Right ventricle myocardium inferior (tissue), 1 donor: Measurements from ENCODE around the gene ANKRD31. TPM values are rescaled to one million over a fixed set of nuclear protein-coding genes. Genes with fewer than 3 reads are reported as not detected.
"Not testable (repeated sequence)": the region's sequence is repeated elsewhere in the genome, so short reads cannot be mapped to it uniquely, and the experiment has no call there.

Experiments used
- ATAC-seq: fragments of 200-7000 bp; cut with Tn5 transposase; one replicate; pipeline ENCODE4 v1.9.1; 2020; ENCODE audit warnings: mild to moderate bottlenecking, moderate library complexity
- DNase-seq: peaks from one replicate; pipeline ENCODE4 v3.0.0; 2021; ENCODE audit errors: missing footprints
- intact Hi-C: fragments of 100-400 bp; cut with DNase I; formaldehyde crosslinking; loops from one replicate; pipeline ENCODE4 v1.11.0; 2022
- long read RNA-seq: library from polyadenylated mRNA; unstranded; transcript quantifications from one replicate; pipeline ENCODE4 v2.0.0, GENCODE V29; 2021
- total RNA-seq: library from RNA; stranded (reverse); fragmentation: NEBNext Ultra II Directional; extraction: Animal tissue kit (Norgen Biotek cat#: 25700); gene quantifications from one replicate; pipeline ENCODE4 v1.2.1, GENCODE V29; 2021
- donor health status: DM: no; HTN: yes; CAD: no; lungs with severe emphysema.

ANKRD31 gene, protein sequence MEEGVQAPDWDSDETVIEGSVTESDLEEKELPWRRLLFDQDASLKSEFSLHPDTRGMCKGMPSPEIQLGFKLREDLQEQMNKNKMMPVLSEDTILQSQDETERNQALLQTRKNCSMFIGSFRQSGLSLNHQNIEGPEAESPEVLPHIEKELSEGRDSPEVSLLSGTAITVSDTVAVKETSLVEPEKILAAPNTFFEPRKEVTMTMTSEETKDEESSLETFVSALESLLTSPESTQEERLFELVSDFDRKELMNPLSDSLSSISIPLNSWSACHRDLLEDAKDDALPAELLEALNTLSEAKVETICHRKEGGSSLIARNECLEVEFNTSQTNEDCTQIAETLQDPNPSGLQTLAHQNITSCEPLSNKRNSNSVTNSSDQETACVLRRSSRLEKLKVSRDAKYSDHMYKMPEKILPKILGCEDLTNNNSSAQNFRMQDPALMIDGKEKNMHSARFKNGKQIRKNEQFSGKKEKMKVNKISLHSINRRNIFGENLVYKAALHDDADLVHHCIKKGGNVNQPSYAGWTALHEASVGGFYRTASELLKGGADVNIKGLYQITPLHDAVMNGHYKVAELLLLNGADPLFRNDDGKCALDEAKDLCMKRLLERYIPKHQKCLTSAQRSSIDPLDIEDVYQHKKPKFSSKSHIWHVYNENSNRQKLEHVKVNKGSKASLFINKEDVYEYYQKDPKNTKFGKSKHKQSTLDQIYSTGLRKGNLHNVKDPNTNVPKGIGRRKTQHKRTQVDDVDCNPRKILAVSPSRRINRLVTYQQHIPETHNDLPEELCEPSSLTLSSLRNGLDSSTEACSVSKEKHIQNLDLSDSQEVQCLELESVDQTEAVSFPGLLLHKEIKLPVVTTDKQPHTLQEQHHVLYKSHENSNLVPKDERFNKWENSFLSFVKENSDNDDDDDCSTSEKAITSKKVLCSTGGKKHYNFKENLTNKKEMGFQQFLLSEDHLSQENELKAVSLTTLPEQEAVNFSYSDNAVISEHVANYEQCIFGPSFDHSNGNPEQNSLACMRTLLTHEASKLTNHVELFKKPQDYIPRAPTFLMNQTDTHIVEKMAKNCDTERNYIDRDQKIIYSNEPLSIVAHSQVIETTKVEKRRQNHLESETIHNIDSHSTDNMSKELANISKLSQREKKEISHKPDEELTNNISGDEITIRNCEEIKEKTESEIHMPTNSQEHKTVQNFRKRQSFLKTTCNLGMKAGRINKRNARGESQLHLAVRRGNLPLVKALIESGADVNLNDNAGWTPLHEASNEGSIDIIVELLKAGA (N-terminal part only)
- 0.05 TPM for total RNA-seq
- long read RNA-seq: 0 reads

DNA sequence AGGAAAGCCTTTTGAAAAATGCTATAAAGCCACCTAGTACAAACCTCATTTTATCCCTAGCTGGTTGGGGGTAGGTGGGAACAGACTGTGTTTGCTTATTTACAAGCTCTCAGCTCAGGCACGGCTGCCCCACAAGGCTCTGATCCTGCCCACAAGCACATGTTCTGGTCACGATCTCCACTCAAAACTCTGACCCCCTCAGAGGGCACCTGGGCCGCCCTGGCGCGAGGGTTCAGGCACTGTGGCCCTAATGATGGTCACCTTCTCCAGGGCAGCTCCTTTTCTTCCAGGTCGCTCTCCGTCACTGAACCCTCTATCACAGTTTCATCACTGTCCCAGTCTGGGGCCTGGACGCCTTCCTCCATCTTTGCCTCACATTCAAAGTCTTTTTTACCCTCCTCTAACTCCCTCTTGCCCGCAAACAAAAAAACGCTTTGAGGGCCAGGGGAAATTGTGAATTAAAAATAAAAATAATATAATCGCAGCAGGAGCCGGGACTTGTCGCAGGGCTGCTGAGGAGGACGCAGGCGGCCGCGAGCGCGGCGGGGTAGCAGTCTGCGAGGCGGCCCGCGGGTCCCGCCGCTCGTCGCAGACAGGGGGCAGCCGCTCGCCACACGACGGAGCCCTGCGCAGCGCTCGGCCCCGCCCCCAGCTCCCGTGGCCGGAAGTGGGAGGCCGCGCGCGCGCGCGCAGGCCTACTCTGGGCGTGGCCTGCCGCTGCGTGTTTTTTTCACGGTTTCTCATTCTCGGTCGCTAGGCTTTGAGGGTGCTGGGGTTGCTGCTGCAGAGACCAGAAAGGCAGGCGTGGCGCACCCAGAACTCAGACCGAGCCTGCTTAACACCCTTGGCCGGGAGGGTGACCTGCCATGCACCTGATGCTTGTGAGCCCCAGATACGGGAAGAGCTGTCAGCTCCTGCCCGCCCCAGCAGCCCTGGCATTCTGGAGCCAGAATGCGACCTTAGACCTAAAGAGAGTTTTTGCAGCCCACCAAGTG lies at the start of gene ANKRD31:
Gene ANKRD31 (minus strand): TSS at position 557 of the 995 bp plus-strand sequence. CDS start 192 bp downstream, at position 365.
- peak; percentile 95 for DNase-seq
- intact Hi-C loops: loop anchor here (2.0 to 5.0 kb wide), 3 partner anchors 100 to 1021 kb away; partner anchors contain the start of gene HMGCR
- peak; percentile 100 for ATAC-seq

DNA sequence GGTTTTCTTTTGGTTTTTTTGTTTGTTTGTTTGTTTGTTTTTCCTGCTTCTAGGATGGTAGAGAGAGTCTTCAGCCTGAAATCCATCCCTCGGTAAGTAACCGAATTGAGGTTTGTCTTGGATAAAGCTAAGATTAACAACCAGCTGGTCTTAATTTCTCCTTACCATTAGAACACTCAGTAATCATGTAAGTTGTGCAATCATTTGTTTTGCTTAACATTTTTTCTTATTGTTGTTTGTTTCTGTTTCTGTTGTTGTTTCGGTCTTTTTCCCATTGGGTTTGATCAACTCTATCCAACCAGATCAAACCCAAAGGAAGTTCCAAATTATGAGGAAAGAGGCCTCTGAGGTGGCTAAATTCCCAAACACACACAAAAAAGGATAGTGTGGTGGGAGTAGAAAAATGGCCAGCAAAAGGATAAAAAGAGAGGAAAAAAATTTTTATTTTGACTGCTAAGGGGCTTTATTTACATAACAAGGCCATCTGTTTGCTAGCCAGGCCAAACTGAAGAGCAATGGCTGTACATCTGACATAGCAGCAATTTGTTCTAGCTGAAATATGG lies 49.6 kb upstream of the ANKRD31 start:
- ATAC-seq (no peak), DNase-seq (no peak)
- intact Hi-C loops: no loop called here

DNA sequence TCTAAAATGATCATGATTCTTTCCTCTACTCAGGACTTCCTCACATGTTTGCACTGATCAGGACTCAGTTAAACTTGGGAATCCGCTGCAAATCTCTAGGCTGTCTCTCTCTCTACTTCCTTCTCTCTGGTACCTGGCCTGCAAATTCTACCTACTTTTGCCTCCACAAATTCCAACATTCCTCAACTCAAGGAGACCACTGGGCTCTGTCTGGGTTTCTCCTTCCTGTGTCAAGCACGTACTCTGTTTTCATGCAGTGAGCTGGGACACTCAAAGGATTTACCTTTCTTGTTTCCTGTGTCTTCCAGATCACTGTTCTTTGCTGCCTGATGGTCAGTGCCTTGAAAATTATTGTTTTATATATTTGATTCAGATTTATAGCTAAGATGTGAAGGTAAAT lies 45.9 kb upstream of the ANKRD31 start:
- intact Hi-C loops: no loop called here
- DNase-seq: no peak
- ATAC-seq: no peak

DNA sequence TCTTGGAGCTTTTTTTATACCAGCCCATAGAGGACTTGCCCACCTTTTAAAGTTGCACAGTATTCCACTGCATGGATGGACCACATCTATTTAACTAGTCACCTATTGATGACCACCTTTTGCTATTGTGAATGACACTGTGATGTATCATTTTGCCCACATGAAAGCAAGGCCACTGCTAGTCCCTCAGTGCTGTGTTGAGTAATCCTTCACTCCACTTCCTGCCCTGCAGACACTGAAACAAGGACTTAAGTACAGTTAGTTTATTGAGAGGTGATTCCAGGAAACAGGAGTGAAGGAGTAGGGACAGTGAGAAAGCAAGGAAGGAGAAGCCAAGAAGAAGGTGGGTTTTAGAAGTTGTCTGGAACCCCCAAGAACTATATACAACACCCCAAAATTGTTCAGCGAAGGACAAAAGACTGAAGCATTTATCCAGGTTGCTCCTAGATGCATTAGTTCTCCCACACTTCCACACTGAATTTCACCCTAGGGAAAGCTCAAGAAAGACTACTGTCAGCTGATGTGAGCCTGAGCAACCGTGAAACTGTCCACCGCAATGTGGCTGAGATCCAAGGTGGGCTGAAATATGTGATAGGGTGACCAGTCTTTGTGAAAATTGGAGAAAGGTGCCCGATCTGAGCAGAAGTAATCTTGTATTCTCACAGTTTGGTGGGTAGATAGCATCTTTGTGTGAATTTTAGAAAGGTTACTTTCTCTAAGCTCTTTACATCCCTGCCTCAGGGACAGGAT lies 45.2 kb upstream of the ANKRD31 start:
- ATAC-seq (no peak), DNase-seq (no peak)
- intact Hi-C loops: no loop called here

DNA sequence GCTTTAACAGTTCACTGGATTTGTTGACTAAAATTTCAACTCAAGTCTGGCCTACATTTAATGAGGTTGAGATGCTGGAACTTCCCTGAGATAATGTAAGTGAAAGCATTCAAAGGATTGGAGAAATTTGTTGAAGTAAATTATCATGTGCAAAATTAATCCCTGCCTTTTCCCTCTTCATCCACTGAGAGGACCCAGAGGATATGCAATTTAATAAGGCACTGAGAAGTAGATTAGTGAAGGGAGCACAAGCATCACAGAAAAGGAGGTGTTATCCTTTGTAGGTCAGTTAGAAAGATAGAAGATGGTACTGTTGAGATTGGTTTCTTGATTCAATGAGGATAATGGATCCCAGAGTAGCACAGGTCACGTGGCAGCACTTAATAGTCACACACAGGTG lies 42.6 kb upstream of the ANKRD31 start:
- intact Hi-C loops: no loop called here
- DNase-seq: no peak
- ATAC-seq: no peak

DNA sequence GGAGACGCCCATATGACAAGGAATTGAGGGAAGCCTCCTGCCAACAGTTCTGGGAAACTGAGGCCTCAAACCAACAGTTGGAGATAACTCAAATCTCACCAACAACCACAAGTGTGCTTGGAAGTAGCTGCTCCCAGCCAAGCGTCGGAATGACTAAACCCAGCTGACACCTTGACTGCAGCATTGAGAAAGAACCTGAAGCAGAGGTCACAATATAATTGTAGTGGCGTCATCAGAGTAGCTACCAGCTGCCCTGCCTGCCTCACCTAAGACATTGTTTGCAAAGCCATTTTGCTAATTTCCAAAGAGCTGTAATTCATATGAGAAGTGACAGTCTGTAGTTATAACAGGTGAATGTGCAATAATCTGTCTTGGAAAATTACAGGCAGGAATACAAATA lies 40.8 kb upstream of the ANKRD31 start:
- DNase-seq (no peak), ATAC-seq (no peak)
- intact Hi-C loops: no loop called here

DNA sequence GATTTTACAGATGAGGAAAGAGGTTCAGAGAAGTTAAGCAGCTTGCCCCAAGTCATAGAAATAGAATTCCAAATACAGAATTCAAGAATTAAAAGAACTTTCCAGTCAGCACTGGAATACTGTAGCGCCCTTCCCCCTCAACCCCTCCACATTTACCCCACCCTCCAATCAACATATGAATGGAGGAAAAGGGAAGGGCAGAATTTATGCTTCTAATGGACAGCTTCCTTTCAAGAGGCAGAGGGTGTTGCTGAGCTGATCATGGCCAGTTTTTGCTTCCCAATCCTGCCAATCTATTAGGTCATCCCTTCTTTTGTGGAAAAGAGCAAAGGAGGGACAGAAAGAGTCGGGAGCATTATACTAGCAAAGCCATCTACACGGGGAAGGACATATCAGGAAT lies 39.1 kb upstream of the ANKRD31 start:
- intact Hi-C loops: no loop called here
- no peak for ATAC-seq
- no peak for DNase-seq

DNA sequence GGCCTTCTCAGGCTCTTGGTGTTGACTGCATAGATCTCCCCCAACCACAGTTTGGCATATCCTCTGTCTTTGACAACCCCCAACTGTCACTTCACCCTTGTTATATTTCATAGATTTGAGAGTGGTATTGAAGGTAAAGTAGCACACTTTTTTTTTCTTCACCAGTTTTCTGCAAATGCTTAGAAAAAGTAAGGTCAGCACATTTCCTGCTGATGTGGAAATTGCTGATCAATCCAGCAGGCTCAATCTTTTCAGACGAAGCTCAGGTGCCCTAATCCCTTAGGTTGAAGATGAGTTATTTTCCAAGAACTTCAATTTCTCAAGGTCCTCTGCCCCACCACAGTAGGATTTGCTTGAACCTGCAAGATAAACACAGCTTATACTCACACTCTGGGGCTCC lies 38.5 kb upstream of the ANKRD31 start:
- intact Hi-C loops: no loop called here
- no peak for ATAC-seq
- no peak for DNase-seq

DNA sequence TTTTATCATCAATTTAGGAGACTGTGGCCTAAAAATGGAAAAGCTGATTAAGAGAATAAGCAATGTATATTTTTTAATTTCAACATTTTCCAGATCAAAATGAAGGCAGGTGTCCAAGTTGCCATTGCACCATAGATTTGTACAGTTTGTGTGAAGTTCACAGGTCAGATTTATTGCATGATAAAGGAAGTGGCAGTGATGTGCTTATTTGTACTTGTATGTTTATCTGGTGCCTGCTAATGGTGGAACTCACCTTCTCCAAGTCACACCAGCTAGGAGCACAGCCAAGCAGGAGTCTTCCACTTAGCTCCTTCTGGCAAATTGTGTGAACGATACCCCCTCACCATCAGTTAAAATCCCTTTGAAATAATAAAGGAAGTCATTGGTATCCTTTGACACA lies 37.8 kb upstream of the ANKRD31 start:
- no peak for ATAC-seq
- DNase-seq: no peak
- intact Hi-C loops: no loop called here

DNA sequence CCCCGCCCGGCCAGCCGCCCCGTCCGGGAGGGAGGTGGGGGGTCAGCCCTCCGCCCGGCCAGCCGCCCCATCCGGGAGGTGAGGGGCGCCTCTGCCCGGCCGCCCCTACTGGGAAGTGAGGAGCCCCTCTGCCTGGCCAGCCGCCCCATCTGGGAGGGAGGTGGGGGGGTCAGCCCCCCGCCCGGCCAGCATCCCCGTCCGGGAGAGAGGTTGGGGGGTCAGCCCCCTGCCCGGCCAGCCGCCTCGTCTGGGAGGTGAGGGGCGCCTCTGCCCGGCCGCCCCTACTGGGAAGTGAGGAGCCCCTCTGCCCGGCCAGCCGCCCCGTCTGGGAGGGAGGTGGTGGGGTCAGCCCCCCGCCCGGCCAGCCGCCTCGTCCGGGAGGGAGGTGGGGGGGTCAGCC lies 33.9 kb upstream of the ANKRD31 start:
- DNase-seq, intact Hi-C loops, ATAC-seq: not testable (repeated sequence)

DNA sequence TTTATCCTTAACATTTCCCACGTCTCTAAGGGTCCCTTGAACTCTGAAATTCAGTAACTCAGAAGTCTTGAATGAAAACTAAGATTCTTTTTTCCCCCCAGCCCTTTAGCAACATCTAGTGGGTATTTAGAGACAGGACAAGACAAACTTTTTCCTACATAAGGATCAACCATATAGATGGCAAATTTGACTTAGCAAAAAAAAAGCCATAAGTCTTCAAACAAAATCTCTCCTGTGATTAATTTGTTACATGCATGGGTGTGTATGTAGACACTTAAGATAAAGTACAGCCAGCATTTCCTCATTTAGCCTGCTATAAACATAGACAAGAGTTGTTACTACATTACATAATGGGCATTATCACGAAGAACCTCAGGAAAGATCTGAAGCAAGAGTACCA lies 29.1 kb upstream of the ANKRD31 start:
- no peak for DNase-seq
- no peak for ATAC-seq
- intact Hi-C loops: no loop called here

DNA sequence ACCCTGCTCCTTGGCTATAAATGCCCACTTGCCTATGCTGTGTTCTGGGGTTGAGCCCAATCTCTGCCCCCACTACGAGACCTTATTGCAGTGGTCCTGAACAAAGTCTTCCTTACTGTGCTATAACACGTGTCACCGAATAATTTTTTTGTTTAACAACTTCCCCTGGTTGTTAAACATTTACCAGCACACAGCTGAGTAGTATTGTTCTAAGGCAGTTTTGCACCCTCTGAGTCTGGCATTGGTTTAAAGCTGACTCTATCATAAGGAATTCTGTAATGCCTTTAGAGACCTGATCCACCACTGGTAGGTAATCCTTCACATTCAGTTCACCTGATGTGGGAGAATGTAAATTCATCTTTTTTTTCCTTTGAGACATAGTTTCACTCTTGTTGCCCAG lies 25.6 kb upstream of the ANKRD31 start:
- no peak for DNase-seq
- ATAC-seq: no peak
- intact Hi-C loops: no loop called here

DNA sequence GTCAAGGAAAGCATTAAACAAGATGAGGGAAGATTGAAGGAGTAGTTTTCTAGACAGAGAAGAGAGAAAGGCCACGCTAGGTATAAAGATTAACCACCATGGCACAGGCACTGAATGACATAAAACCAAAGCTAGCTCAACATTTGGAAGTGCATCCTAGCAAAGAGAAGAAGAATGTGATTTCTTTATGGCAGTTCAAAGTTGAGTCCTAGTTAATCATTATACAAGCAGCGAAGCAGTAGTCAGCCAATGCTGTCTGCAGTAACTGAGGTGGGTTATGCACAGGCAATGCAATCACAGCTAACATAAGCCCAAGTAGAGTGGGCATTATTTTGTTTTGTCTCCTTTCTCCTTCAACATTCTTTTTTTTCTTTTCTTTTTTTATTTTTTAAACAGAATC lies 24.0 kb upstream of the ANKRD31 start:
- intact Hi-C loops: no loop called here

DNA sequence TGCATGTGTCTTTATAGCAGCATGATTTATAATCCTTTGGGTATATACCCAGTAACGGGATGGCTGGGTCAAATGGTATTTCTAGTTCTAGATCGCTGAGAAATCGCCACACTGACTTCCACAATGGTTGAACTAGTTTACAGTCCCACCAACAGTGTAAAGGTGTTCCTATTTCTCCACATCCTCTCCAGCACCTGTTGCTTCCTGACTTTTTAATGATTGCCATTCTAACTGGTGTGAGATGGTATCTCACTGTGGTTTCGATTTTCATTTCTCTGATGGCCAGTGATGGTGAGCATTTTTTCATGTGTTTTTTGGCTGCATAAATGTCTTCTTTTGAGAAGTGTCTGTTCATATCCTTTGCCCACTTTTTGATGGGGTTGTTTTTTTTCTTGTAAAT lies 13.8 kb upstream of the ANKRD31 start:
- intact Hi-C loops: not testable (repeated sequence)

More for the DNA sequence above, 24.0 kb upstream of the ANKRD31 start:
- DNase-seq (no peak), ATAC-seq (no peak)

DNA sequence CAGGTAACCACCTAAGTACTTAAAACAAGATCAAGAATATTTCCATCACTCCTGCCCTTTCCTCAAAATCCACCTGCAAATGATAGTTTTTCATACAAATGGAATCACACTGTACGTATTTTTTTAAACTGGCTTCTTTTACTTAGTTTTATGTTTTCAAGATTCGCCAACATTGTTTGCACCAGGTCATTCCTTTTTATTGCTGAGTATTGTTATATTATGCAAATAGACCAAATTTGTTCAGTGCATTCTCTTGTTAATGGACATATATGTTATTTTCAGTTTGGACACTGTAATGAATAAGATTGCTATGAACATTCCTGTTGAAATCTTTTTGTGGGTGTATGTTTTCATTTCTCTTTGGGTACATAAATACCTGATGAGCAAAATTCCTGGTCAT lies 8.3 kb upstream of the ANKRD31 start:
- intact Hi-C loops: no loop called here
- DNase-seq (no peak), ATAC-seq (no peak)

More for the DNA sequence above, 13.8 kb upstream of the ANKRD31 start:
- not testable (repeated sequence) for DNase-seq, ATAC-seq

DNA sequence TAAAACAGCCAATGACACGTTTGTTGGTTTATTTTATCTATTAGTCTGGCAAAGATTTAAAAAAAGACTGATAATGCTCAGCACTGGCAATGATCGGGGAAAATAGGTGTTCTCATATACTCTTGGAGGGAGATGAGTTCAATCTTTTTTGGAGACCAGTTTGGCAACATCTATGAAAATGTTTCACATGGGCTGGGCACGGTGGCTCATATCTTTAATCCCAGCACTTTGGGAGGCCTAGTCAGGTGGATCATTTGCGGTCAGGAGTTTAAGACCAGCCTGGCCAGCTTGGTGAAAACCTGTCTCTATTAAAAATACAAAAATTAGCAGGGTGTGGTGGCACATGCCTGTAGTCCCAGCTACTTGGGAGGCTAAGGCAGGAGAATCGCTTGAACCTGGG lies 6.8 kb upstream of the ANKRD31 start:
- intact Hi-C loops: no loop called here
- ATAC-seq: no peak
- no peak for DNase-seq

DNA sequence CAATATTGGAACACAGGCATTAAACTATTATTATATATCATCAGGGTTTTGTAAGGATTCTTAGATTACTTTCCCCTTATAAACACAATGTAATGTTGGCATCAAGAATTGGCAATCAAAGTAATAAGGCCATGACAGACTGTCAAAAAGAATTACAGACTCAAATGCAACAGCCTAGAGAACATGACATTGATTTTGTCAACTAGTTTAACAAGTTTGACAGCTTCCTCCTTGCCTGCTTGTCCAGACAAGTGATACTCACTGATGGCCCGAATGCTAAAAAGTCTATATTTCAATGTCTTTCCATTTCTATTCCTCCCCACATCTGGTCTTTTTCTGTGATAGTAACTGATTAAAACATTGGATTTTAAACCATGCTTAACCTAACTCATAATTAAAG lies 6.4 kb upstream of the ANKRD31 start:
- DNase-seq (no peak), ATAC-seq (no peak)
- intact Hi-C loops: no loop called here
